PC-3 (cell line): ENCODE results near the gene ANKRD11. TPM values are rescaled to one million over a fixed set of nuclear protein-coding genes. Genes with fewer than 3 reads are reported as not detected.

Experiments
- ATAC-seq: fragments of 200-7000 bp; cut with Tn5 transposase; 2 replicates; pipeline ENCODE4 v1.9.1; 2020; ENCODE audit warnings: mild to moderate bottlenecking, moderate library complexity
- BruUV-seq: library from RNA; stranded (reverse); fragments of 400-500 nt; replicated peaks from 2 replicates; lab custom pipeline; 2021; lab: Mats Ljungman, UMichigan
- CTCF ChIA-PET: fragments of 300-600 bp; sonication (Branson Sonifier 250); formaldehyde crosslinking; loops from one replicate; lab custom pipeline; 2022; ENCODE audit warnings: antibody characterized with exemption; lab: Charles Lee
- POLR2A ChIA-PET: fragments of 300-600 bp; sonication (Branson Sonifier 250); formaldehyde crosslinking; loops from one replicate; lab custom pipeline; 2022; ENCODE audit warnings: antibody characterized with exemption; ENCODE audit not compliant: unreplicated experiment; lab: Charles Lee
- DNase-seq: peaks from one replicate; pipeline ENCODE4 v3.0.0-alpha.2; 2015
- H2AFZ ChIP-seq: fragments of 300-600 bp; sonication (generic); 2 replicates; pipeline ENCODE4 v1.6.0; 2016; ENCODE audit warnings: antibody characterized with exemption, low read length
- H3F3A ChIP-seq: fragments of 300-600 bp; sonication (generic); one replicate; pipeline ENCODE4 v1.6.0; 2017; ENCODE audit warnings: antibody characterized with exemption, low read length, control low read depth, mild to moderate bottlenecking; ENCODE audit not compliant: unreplicated experiment
- H3K27ac ChIP-seq: fragments of 300-600 bp; sonication (generic); 2 replicates; pipeline ENCODE4 v1.5.1; 2016; ENCODE audit warnings: mild to moderate bottlenecking, low read length
- H3K27me3 ChIP-seq: fragments of 300-600 bp; sonication (generic); 2 replicates; pipeline ENCODE4 v1.6.1; 2016; ENCODE audit warnings: low read length, mixed read lengths
- H3K36me3 ChIP-seq: fragments of 300-600 bp; sonication (generic); 2 replicates; pipeline ENCODE4 v1.6.1; 2016; ENCODE audit warnings: low read depth, mixed run types, low read length, mixed read lengths
- H3K4me1 ChIP-seq: fragments of 300-600 bp; sonication (generic); 2 replicates; pipeline ENCODE4 v1.5.1; 2016; ENCODE audit warnings: low read length; ENCODE audit not compliant: insufficient read depth
- H3K4me2 ChIP-seq: fragments of 300-600 bp; sonication (generic); 2 replicates; pipeline ENCODE4 v1.6.0; 2016; ENCODE audit warnings: low read length
- H3K4me3 ChIP-seq: fragments of 300-600 bp; sonication (generic); 2 replicates; pipeline ENCODE4 v1.5.1; 2016; ENCODE audit warnings: mild to moderate bottlenecking, low read length, mixed read lengths
- H3K79me2 ChIP-seq: fragments of 300-600 bp; sonication (generic); 2 replicates; pipeline ENCODE4 v1.6.1; 2017; ENCODE audit warnings: low read length, mixed read lengths
- H3K9ac ChIP-seq: fragments of 300-600 bp; sonication (generic); 2 replicates; pipeline ENCODE4 v1.6.0; 2016; ENCODE audit warnings: mild to moderate bottlenecking, low read length
- H3K9me2 ChIP-seq: fragments of 300-600 bp; sonication (generic); replicated peaks from 2 replicates; pipeline ENCODE4 v1.6.1; 2016; ENCODE audit warnings: mixed run types, low read length, mixed read lengths
- H3K9me3 ChIP-seq: fragments of 300-600 bp; sonication (generic); 2 replicates; pipeline ENCODE4 v1.6.1; 2016; ENCODE audit warnings: low read length, mixed read lengths
- H4K20me1 ChIP-seq: fragments of 300-600 bp; sonication (generic); 2 replicates; pipeline ENCODE4 v1.6.1; 2016; ENCODE audit warnings: low read length, mixed read lengths
- CTCF ChIP-seq: fragments of 300-600 bp; sonication (generic); conservative IDR thresholded peaks from 2 replicates; pipeline ENCODE4 v1.5.1; 2017; ENCODE audit warnings: antibody characterized with exemption, low read depth, mild to moderate bottlenecking, low read length
- EZH2 ChIP-seq: fragments of 300-600 bp; sonication (generic); IDR thresholded peaks from one replicate; pipeline ENCODE4 v1.6.1; 2017; ENCODE audit warnings: antibody characterized with exemption, mild to moderate bottlenecking, low read length; ENCODE audit not compliant: unreplicated experiment
- EZH2phosphoT487 ChIP-seq: fragments of 300-600 bp; sonication (generic); IDR thresholded peaks from 2 replicates; pipeline ENCODE4 v1.6.1; 2018; ENCODE audit warnings: mild to moderate bottlenecking, antibody characterized with exemption, low read length, borderline replicate concordance
- intact Hi-C: fragments of 100-400 bp; cut with micrococcal nuclease; formaldehyde crosslinking; loops from 2 replicates; pipeline ENCODE4 v1.9.0; 2023
- total RNA-seq: library from RNA; depleted of rRNA; stranded (reverse); fragments of >200 nt; gene quantifications from 2 replicates; pipeline ENCODE4 v1.2.3, GENCODE V29; 2014

Gene ANKRD11
- total RNA-seq, 1 experiment from 2014 or later: 65.0 TPM

GRCh38 chr16:89426736-89427530, 63.4 kb downstream of the ANKRD11 start:
- Histone ChIP-seq H3K9me3 (no peaks in the 10 kb centered on the region), H3K79me2 (peaks cover 85% of the 10 kb centered on the region), H3K27me3 (no peaks in the 10 kb centered on the region), H4K20me1 (peaks cover 39% of the 10 kb centered on the region), H2AFZ (no peak overlapping the region), H3K9ac (no peak overlapping the region), H3K9me2 (no peaks in the 10 kb centered on the region), H3K4me1 (peaks cover 18% of the 10 kb centered on the region), H3K4me2 (no peak overlapping the region), H3K27ac (no peak overlapping the region), H3K36me3 (no peaks in the 10 kb centered on the region; the same call in 1 of the 2 replicates), H3K4me3 (no peak overlapping the region), H3F3A (peaks cover 8% of the 10 kb centered on the region)
- no peak for DNase-seq
- ChIA-PET CTCF (no interaction called here), POLR2A (no interaction called here)
- ATAC-seq: no peak
- TF ChIP-seq CTCF (no peak), EZH2 (no peak), EZH2phosphoT487 (no peak)
- intact Hi-C loops: no loop called here
- BruUV-seq: no TSS peak

- TF ChIP-seq EZH2 (no peak), CTCF (no peak), EZH2phosphoT487 (no peak)
- Histone ChIP-seq H3K9me3 (no peaks in the 10 kb centered on the region), H3K79me2 (peaks cover 83% of the 10 kb centered on the region), H4K20me1 (peaks cover 42% of the 10 kb centered on the region), H3K4me1 (peaks cover 18% of the 10 kb centered on the region), H3F3A (peaks cover 8% of the 10 kb centered on the region), H3K9me2 (no peaks in the 10 kb centered on the region), H3K27ac (no peak overlapping the region), H3K36me3 (no peaks in the 10 kb centered on the region; the same call in 1 of the 2 replicates), H3K4me2 (no peak overlapping the region), H3K9ac (no peak overlapping the region), H3K27me3 (no peaks in the 10 kb centered on the region), H3K4me3 (no peak overlapping the region), H2AFZ (no peak overlapping the region)
- intact Hi-C loops: no loop called here
- DNase-seq: no peak
- POLR2A ChIA-PET: no interaction called here
- CTCF ChIA-PET: no interaction called here
- BruUV-seq: no TSS peak
- ATAC-seq: no peak
Measured at GRCh38 chr16:89425523-89425922, 64.8 kb downstream of the ANKRD11 start.

- Histone ChIP-seq H3F3A (peaks cover 8% of the 10 kb centered on the region), H4K20me1 (peaks cover 50% of the 10 kb centered on the region), H3K36me3 (no peaks in the 10 kb centered on the region; the same call in 1 of the 2 replicates), H3K9ac (peak overlapping the region; percentile 20), H3K27me3 (no peaks in the 10 kb centered on the region), H3K79me2 (peaks cover 95% of the 10 kb centered on the region), H3K4me3 (no peak overlapping the region), H2AFZ (no peak overlapping the region), H3K4me1 (peaks cover 18% of the 10 kb centered on the region), H3K9me3 (no peaks in the 10 kb centered on the region), H3K9me2 (no peaks in the 10 kb centered on the region), H3K27ac (peak overlapping the region; percentile 78), H3K4me2 (peak overlapping the region; percentile 47)
- ChIA-PET POLR2A (no interaction called here), CTCF (no interaction called here)
- no TSS peak for BruUV-seq
- no peak for TF ChIP-seq EZH2
- TF ChIP-seq EZH2phosphoT487: no peak
- no peak for TF ChIP-seq CTCF
- ATAC-seq: no peak
- intact Hi-C loops: no loop called here
- no peak for DNase-seq
Measured at GRCh38 chr16:89423681-89424260, 66.6 kb downstream of the ANKRD11 start.
